ENCODE results near the gene ARL6IP4.
"Not testable (repeated sequence)": the region's sequence is repeated elsewhere in the genome, so short reads cannot be mapped to it uniquely, and the experiment has no call there.

Gene ARL6IP4
- total RNA-seq: 2.4 to 3.1 reads per million in 2 donors

- peak; percentile 57 for DNase-seq
Observed at GRCh38 chr12:122980183-122981035, at the start of gene ARL6IP4. ARL6IP4 (plus strand) TSS chr12:122980681; CDS start chr12:122981140, 459 bp downstream.

DNA sequence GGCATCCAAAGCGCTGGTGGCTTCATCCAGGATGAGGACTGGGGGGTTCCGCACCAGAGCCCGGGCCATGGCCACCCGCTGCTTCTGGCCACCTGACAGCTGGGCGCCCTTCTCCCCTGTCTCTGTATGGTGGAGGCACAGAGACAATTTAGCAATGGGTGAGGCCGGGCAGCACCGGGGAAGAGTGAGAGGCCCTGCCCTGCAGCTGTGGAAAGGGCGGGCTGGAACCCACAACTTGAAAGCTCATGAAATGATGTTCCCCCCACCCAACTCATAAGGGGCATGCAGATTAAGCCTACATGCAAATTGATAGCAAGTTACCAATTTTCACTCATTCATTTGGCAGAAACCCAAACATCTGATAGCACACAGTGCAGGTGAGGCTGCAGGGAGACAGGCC is 48.3 kb upstream of the ARL6IP4 start:
- DNase-seq: no peak

GRCh38 chr12:122934722-122935121 is 45.8 kb upstream of the ARL6IP4 start:
- no peak for DNase-seq

DNA sequence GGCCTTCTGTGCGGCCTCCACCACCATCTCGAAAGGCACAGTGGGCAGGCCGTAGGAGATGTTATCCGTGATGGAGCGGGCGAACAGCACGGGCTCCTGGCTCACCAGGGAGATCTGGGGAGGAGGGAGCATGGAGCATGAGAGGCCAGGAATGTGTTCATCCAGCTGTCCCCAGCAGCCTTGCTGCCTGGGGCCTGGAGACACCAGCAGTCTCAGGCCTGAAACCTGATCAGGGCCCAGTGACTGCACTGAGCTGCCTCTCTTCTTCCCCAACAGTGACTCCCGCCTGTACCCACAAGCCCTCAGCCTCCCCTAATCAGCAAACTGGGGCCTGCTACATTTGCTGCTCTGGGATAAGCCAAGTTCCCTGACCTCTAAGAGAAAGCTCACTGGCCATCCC is 45.2 kb upstream of the ARL6IP4 start:
- no peak for DNase-seq

GRCh38 chr12:122937622-122938091 is 42.8 kb upstream of the ARL6IP4 start:
- no peak for DNase-seq

DNA sequence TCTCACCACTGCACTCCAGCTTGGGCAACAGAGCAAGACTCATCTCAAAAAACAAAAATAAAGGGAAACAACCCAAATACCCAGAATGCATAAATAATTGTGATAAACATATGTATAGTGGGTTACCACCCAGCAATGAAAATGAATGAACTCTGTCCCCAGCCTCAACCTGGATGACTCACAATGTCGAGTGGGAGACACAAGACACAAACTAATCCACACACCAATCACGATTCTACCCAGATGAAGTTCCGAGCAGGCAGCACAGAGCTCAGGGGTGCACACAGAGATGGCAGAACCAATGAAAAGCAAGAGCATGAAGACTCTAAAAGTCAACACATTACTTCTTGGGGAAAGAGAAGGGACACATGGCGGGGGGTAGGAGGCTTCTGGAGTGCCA is 41.4 kb upstream of the ARL6IP4 start:
- no peak for DNase-seq

- DNase-seq: not testable (repeated sequence)
Observed at GRCh38 chr12:122941351-122941750, 39.1 kb upstream of the ARL6IP4 start.

DNA sequence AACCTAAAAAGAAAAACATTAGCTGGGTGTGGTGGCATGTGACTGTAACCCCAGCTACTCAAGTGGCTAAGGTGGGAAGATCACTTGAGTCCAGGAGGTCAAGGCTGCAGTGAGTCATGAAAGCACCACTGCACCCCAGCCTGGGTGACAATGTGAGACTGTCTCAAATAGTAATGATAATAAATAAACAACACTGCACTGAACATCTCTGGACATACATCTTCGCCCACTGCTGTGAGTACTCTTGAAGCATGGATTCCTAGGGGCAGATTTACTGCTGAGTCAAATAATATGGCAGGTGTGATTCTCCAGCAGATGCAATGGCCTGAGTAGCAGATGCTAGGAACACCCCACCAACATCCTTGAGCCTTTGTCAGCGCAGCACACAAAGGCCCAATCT is 37.8 kb upstream of the ARL6IP4 start:
- DNase-seq: no peak

GRCh38 chr12:122943196-122943595 is 37.3 kb upstream of the ARL6IP4 start:
- no peak for DNase-seq

DNA sequence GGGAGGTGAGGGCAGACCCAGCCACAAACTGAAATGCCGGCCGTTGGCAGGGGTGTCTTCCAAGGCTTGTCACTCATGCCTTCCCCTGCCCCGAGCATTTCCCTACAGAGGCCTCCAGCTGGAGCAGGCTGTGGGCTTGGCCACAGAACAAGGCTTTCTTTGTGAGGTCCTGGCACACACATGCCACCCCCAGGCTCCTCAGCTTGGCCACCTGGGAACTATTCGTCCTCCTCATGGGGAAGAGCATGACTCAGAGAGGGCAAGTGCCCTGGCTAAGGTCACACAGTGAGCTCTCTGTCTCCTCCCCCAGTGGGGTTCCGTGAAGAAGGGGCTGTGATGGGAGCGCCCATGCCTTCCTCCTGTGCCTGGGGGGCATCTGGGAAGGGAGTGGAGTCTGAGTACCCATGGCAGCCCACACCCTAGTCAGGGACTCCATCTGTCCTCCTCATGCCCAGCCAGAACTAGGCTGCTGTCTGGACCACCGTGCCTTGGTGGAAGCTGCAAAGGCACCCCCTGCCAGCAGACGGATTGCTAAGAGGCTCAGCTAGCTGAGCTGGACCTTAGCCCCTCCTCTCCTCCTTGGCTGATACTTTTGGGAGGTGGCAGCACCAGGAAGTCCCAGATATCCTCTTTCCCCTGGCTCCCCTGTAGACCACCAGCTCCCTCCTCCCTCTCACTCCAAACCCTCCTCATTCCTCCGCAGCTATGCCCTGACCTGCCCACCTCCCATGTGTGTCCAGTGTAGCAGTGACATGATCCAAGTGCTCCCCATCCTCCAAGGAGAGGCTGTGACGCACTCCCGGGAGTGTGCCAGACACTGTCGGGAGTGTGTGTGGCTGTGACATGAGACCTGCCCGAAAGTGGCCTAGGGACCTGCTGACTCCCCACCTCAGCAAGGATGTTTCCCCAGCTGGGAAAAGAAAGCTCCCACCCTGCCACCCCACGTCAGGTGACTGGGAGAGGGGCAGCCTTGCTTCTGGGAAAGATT is 35.6 kb upstream of the ARL6IP4 start:
- DNase-seq: no peak

- peak; percentile 49 for DNase-seq
Observed at GRCh38 chr12:122946690-122947341, 33.7 kb upstream of the ARL6IP4 start.

DNA sequence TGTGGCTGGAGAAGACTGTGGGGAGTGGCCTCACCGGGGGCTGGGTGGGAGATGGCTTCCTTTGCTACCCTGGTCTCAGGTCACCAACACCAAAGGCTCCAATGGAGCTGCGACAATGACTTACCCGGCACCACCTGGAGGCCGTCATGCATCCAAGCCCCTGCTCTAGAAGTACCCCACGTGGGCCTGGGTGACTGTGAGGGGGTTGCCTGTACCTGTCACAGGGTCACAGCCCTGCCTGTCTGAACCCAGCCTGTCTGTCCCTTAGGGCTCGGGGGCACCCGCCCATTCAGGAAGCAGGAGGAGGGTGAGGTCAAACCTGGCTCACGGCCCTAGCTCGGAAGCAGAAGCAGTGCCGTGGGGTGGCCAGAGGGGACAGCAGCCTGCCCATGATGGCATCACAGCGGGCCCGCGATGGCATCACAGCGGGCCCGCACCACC is 33.1 kb upstream of the ARL6IP4 start:
- no peak for DNase-seq

DNA sequence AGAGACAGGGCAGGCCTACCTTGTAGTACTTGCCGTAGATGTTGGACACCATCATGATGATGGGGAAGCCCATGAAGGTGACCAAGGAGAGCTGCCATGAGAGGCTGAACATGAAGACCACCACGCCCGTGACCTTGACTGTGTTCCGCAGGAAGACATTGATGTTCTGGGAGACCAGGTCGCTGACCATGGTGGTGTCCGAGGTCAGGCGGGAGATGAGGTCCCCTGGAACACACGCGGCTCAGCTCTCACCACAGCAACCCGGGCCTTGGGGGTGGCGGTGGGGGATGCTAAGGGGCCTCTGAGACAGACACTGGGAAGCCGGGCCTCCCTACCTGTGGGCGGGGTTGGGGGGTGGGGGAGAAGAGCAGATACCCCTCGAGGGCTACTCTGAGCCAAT is 31.9 kb upstream of the ARL6IP4 start:
- no peak for DNase-seq

GRCh38 chr12:122949405-122949804 is 31.1 kb upstream of the ARL6IP4 start:
- DNase-seq: no peak

DNA sequence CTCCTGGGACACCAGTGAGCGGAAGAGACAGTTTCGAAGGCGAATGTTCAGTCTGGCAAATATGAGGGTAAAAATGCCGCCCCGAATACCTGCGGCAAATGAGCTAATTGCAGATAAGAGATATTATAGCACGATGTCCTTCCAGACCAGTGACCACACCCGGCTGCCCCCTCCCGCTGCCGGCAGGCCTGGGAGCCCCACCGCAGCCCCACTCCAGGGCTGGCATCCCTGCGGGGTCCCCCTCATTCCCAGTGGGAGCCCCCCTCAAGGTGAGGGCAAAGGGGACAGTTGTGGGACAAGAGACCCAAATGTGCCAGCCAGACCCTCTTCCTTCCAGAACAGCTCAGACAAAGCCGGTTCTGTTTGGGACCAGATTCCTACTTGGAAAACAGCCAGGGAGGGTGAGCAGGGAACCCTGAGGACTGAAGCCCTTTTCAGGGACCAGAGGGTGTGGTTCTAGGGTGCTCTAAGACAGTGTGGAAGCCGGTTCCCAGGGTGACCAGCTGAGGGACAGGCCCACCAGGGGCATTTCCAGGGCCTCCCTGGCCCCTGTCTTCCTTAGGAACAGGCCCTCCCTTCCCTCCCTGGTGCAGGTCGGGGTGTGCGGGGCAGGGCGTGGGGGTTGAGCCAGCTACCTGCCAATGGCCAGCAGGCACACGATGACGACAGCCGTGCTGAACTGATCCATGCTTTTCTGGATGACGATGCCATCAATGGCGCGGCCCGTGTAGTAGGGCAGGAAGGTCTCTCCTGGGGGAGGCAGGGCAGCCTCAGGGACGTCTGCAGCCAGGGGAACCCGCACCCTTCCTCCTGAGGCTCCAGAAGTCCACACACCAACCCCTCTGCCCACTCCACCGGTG is 30.4 kb upstream of the ARL6IP4 start:
- DNase-seq: no peak

- DNase-seq: no peak
Observed at GRCh38 chr12:122951406-122951805, 29.1 kb upstream of the ARL6IP4 start.

DNA sequence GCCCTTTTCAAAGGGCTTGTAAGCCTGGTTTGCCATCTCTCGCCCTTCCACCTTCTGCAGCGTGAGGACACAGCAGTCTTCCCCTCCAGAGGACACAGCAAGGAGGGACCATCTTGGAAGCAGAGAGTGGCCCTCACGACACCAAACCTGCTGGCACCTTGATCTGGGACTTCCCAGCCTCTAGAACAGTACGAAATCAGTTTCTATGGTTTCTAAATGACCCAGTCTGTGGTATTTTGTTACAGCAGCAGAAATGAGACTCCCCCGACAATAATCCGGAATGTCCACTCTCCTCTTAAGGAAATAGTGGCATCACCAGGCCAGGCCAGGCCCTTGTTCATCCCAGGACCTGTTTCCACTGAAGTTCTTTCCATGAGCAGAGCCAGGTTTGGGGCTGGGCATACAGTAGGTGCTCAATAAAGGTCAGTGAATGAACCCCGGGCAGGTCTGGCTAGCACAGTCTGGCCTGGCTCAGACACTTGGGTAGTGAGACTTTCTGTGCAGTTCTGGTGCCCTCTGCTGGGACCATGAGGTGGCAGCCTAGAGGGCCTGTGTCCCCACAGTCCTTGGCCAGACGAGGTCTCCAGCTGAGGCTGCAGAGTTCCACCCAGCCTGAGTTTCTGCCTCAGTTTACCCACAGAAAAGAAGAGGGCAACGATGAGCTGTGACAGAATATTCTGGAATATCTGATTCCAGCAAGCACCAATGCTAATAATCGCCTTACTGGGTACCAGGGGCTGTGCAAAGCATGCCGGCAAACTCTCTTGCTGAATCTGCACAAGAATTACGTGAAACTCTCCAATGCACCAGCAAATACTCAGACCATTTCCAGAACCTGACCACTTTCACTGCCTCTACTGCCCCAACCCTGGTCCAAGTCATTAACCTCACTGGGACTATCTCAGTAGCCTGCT is 28.2 kb upstream of the ARL6IP4 start:
- no peak for DNase-seq

- no peak for DNase-seq
Observed at GRCh38 chr12:122955156-122955555, 25.3 kb upstream of the ARL6IP4 start.

- no peak for DNase-seq
Observed at GRCh38 chr12:122956035-122956434, 24.4 kb upstream of the ARL6IP4 start.

DNA sequence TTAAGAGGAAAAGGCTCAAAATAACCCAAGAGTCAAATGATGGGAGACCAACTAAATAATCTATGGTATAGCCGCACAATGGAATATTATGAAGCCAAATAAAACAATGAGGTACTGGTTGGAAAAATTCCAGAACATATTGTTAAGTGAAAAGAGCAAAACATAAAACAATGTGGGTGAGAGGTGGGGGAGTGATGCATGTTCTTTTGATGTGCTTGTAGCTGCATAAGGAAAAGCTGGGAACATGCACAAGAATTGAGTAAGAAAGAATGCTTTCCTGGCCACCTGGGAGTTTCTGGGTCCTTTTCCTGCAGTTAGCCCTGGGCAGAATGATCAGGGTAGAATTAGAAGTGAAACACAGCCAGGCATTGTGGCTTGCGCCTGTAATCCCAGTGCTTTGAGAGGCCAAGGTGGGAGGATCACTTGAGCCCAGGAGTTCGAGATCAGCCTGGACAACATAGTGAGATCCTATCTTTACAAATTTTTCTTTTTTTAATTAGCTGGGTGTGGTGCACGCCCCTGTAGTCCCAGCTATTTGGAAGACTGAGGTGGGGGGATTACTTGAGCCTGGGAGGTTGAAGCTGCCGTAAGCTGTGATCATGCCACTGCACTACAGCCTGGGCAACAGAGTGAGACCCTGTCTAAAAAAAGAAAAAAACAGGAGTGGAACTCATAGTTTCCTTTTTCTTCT is 22.1 kb upstream of the ARL6IP4 start:
- no peak for DNase-seq

Data from activated gamma-delta T cell (primary cell).